BE2C (cell line): ENCODE measurements around the gene ARHGAP26.

Experiments used
- DNase-seq: peaks from one replicate; pipeline ENCODE4 v3.0.0-alpha.2; 2020
- H3K27me3 ChIP-seq: fragments of 250-450 bp; sonication (Bioruptor Pico); 2 replicates; pipeline ENCODE4 v1.5.1; 2020; ENCODE audit warnings: mild to moderate bottlenecking
- H3K36me3 ChIP-seq: fragments of 250-450 bp; sonication (Bioruptor Pico); 2 replicates; pipeline ENCODE4 v1.5.1; 2020; ENCODE audit warnings: mild to moderate bottlenecking
- H3K4me1 ChIP-seq: fragments of 250-450 bp; sonication (Bioruptor Pico); 2 replicates; pipeline ENCODE4 v1.5.1; 2020
- H3K4me3 ChIP-seq: 2 replicates; pipeline ENCODE4 v1.5.1; 2011; ENCODE audit warnings: low read depth, low read length
- H3K9me3 ChIP-seq: fragments of 250-450 bp; sonication (Bioruptor Pico); 2 replicates; pipeline ENCODE4 v1.5.1; 2020
- TF ChIP-seq, protein P1 (sequence below): IDR thresholded peaks from 2 replicates; pipeline ENCODE4 v1.5.1; 2012; ENCODE audit warnings: mild to moderate bottlenecking, low read depth, low read length

Gene ARHGAP26

DNA sequence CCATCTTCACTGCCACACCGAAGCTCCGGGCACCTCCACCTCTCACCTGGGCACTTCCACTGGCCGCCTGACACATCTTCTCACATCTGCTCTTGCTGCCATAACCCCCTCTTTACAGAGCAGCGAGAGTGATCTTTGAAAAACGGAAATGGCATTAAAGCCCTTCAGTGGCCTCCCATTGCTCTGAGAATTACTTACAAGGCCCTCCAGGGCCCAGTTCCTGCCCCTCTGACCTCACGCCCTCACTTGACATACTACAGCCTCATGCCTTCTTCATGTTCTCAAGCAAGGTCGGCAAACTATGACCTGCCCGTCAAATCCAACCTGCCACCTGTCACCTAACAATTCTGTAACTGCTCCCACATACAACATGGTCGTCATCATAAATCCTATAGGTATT lies 446.0 kb downstream of the ARHGAP26 start:
- TF ChIP-seq, protein P1, sequence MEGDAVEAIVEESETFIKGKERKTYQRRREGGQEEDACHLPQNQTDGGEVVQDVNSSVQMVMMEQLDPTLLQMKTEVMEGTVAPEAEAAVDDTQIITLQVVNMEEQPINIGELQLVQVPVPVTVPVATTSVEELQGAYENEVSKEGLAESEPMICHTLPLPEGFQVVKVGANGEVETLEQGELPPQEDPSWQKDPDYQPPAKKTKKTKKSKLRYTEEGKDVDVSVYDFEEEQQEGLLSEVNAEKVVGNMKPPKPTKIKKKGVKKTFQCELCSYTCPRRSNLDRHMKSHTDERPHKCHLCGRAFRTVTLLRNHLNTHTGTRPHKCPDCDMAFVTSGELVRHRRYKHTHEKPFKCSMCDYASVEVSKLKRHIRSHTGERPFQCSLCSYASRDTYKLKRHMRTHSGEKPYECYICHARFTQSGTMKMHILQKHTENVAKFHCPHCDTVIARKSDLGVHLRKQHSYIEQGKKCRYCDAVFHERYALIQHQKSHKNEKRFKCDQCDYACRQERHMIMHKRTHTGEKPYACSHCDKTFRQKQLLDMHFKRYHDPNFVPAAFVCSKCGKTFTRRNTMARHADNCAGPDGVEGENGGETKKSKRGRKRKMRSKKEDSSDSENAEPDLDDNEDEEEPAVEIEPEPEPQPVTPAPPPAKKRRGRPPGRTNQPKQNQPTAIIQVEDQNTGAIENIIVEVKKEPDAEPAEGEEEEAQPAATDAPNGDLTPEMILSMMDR = no peak
- no peak for DNase-seq
- Histone ChIP-seq H3K4me3 (no peak overlapping the region), H3K9me3 (no peaks in the 10 kb centered on the region), H3K36me3 (no peaks in the 10 kb centered on the region), H3K27me3 (no peaks in the 10 kb centered on the region), H3K4me1 (no peaks in the 10 kb centered on the region)

DNA sequence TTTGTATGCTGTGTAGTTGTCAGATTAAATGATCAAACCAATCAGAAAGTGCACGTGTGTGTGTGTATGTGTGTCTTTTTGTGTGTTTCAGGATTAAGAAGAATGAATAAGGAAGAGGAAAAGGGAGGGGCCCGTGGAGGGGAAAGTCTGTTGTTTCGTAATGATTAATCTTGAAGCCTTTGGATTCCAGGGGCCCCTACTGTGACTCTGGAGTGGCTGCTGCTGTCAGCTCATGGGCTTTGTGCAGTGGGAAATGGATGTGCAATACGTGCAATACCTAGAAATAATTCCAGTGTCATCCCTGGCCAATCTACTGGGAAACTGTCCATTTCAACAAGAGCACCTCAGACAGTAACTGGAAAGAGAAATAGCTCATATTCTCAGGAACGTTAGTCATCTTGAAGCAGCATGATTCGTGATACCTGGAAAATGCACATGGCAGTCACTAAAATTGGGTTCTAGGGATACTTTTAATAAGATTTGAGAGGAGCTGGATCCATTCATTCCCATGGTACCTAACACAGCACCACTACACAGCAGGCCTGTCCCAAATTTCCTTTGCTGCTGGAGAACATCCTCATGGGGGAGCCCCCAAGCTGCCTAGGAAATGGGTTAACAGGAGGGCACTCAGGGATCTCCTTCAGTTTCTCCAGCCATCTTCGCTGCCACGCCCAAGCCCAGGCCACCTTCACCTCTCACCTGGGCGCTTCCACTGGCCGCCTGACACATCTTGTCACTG lies 447.1 kb downstream of the ARHGAP26 start:
- TF ChIP-seq, protein P1 = no peak
- Histone ChIP-seq H3K4me1 (peaks cover 2% of the 10 kb centered on the region), H3K4me3 (no peak overlapping the region), H3K27me3 (no peaks in the 10 kb centered on the region), H3K36me3 (no peaks in the 10 kb centered on the region), H3K9me3 (no peaks in the 10 kb centered on the region)
- DNase-seq = no peak

DNA sequence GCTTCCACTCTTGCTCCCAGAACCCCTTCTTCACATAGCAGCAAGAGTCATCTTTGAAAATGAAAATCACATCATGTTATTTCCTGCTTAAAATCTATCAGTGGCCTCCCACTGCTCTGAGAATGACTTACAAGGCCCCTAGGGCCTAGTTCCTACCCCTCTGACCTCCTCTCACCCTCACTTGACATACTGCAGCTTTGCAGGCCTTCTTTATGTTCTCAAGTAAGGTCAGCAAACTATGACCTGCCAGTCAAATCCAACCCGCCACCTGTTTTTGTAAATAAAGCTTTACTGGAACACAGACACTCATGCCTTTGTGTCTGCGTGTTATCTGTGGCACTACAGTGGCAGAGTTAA lies 447.6 kb downstream of the ARHGAP26 start:
- no peaks in the 10 kb centered on the region for H3K9me3 ChIP-seq
- no peak for DNase-seq
- no peaks in the 10 kb centered on the region for H3K36me3 ChIP-seq
- TF ChIP-seq, protein P1 = no peak
- H3K27me3 ChIP-seq = no peaks in the 10 kb centered on the region
- H3K4me3 ChIP-seq = no peak overlapping the region
- peaks cover 6% of the 10 kb centered on the region for H3K4me1 ChIP-seq

DNA sequence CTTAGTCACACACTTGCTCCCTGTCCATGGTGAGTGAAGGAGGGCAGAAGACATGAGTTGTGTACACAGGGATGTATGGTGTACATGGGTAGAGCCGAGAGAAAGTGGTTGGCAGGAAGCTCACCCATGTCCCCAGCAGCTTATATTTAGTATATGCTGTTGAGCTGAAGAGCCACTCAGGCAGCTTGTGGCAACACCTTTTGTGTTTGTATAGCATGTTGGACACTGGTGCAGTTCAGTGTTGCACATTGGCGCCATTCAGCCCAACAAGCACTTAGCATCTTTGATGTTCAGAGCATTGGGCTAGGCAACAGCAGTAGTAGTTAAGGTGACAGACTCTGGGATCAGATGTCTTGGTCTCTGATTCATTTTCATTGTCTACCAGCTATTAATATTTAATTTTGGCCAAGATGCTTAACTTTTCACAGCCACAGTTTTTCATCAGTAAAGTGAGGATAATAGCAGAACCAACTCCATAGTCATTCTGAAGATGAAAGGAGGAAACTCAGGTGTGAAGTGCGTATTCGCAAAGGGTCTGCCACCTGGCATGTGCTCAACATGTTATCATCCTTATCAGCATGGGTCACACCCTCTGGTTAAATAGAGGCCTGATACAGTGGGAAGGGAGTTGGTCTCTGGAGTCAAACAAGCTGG lies 448.5 kb downstream of the ARHGAP26 start:
- H3K4me1 ChIP-seq = peaks cover 6% of the 10 kb centered on the region

DNA sequence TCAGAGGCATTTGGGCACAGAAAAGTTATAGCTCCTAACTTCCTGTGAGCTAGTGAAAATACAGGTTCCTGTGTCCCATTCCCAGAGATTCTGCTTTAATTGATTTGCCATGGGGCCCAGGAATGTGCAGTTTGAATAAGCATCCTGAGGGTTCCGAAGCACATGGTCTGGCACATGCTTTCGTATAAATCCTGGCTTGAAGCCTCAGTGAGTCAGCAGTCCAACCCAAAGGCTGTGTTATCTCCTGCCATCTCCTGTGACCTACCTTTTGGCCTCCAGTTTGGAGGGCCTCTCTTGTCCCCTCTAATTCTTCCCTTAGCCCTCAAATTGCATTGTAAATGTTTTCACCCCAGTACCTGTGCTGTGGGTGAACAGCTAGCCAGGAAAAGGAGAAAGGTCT lies 449.5 kb downstream of the ARHGAP26 start:
- TF ChIP-seq, protein P1 = no peak
- DNase-seq = no peak
- peaks cover 6% of the 10 kb centered on the region for H3K4me1 ChIP-seq
- H3K27me3 ChIP-seq = no peaks in the 10 kb centered on the region
- H3K4me3 ChIP-seq = no peak overlapping the region
- no peaks in the 10 kb centered on the region for H3K36me3 ChIP-seq
- H3K9me3 ChIP-seq = no peaks in the 10 kb centered on the region

More for the DNA sequence above, 448.5 kb downstream of the ARHGAP26 start:
- TF ChIP-seq, protein P1 = no peak
- H3K9me3 ChIP-seq = no peaks in the 10 kb centered on the region
- H3K27me3 ChIP-seq = no peaks in the 10 kb centered on the region
- no peak for DNase-seq
- no peaks in the 10 kb centered on the region for H3K36me3 ChIP-seq
- no peak overlapping the region for H3K4me3 ChIP-seq

DNA sequence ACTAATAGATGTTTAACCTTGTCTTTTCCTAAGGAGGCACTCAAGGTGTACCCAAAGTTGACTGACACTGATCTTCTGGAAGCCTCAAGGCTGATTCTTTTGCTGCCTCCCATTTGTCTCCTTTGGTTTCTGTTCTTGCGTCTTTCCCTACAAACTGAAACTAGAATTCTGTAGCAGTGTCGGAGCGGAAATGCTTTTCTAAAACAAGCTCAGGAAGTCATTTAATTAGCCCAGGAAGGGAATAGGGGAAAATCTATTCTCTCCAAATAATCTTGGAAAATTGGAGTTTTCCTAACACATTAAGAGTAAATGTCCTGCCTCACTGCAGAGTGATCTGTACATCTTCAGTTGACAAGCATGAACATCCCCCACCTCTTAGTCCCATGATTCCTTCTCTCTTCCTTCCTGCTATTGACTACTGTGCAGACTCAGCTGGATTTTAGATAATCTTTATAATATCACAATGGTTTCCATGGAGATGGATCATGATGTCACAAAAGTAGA lies 450.6 kb downstream of the ARHGAP26 start:
- Histone ChIP-seq H3K9me3 (no peaks in the 10 kb centered on the region; the same call in 1 of the 2 replicates), H3K27me3 (no peaks in the 10 kb centered on the region), H3K36me3 (no peaks in the 10 kb centered on the region), H3K4me3 (no peak overlapping the region), H3K4me1 (peaks cover 6% of the 10 kb centered on the region)
- TF ChIP-seq, protein P1 = no peak
- no peak for DNase-seq
